GM18861 (cell line): ENCODE measurements around the gene AP1B1.

ENCODE experiments used
- ATAC-seq: cut with Tn5 transposase; IDR thresholded peaks from one replicate; pipeline ENCODE4 v1.9.1; 2021; ENCODE audit not compliant: unreplicated experiment

Gene AP1B1

DNA sequence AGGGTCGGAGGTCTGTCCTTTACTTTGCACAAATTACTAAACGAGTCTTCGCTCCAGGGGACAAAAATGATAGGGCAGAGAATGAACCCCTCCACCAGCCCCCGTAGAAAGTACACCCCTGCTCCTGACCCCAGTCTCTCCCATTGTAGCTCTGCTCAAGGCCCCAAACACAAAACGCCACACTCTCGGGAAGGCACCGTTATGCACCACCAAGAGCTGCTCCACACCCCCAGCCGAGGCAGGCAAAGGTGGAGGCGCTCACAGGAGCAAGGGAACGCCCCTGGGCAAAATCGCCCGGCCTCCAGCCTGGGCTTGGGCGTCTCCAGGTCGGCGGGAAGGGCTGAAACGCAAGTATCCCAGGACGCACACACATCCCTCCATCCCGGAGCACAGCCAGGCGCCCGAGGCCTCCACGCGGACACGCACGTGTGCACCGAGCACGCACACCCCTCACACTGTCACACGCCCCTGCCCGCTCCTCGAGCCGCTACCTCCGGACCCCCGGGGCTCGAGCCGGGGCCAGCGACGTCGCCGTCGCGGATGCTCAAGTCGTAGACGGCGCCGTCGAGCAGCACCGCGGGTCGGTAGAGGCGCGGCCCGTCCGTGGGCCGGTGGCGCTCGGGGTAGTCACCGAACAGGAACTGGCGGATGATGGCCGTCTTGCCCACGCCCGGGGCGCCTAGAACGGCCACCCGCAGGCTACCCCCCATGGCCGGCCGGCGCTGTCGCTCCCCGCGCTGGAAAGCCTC is 73.7 kb downstream of the AP1B1 start:
- ATAC-seq, result no peak

DNA sequence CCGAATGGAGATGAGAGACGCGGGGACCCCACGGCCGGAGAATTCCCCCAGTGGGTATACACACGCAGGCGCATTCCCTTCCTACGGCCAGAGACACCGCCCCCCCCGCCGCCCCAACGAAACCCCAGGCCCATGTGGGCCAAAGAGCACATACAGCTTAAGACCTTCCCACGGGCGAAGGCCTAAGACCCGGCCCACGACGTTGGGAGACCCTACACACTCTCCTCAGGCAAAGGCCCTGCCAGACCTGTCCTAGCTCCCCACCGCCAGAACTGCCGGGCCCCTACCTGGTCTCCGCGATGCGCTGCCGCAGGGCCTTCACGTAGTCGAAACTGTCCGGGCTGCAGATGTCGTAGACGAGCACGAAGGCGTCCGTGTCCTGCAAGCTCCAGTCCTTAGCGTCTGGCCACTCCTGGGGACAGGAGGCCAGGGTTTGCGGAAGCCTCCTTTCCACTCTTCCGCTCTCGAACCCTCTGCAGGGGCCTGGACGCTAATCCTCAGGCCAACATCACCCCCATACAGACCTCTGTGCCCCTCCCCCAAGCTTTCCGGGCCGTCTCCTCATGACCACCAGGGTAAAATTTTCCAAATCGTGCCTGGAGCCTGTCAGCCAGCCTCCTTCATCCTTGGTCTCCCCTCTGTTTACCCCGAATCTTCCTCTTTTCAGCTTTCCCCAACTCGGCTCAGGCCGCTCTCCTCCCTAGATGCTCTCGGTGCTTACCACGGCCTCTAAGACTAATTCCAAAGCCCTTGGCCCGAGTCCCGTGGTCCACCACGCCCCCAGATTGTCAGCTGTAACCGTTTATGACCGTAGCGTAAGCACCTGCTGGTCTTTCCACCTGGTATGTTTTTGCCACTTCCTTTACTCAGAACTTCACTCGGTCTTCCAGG is 74.5 kb downstream of the AP1B1 start:
- ATAC-seq, result no peak

DNA sequence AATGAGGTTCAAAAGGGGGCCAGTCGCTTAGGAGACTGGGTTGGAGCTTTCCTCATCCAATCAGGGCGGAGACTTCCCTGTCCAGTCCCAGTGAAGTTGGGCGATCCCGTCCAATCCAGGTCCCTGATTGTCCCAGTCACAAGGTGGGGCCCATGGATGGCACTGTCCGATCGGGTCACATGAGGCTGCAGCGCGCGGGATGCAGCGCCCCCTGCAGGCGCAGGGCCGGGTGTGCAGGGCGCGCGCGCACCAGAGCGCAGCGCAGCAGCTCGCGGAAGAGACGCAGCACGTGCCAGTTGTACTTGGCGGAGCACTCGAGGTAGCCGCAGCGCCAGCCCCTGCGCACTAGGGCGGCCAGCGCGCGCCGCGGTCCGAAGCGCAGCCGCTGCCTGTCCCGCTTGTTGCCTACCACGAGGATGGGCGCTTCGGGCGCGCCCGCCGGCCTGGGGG is 75.2 kb downstream of the AP1B1 start:
- no peak for ATAC-seq

DNA sequence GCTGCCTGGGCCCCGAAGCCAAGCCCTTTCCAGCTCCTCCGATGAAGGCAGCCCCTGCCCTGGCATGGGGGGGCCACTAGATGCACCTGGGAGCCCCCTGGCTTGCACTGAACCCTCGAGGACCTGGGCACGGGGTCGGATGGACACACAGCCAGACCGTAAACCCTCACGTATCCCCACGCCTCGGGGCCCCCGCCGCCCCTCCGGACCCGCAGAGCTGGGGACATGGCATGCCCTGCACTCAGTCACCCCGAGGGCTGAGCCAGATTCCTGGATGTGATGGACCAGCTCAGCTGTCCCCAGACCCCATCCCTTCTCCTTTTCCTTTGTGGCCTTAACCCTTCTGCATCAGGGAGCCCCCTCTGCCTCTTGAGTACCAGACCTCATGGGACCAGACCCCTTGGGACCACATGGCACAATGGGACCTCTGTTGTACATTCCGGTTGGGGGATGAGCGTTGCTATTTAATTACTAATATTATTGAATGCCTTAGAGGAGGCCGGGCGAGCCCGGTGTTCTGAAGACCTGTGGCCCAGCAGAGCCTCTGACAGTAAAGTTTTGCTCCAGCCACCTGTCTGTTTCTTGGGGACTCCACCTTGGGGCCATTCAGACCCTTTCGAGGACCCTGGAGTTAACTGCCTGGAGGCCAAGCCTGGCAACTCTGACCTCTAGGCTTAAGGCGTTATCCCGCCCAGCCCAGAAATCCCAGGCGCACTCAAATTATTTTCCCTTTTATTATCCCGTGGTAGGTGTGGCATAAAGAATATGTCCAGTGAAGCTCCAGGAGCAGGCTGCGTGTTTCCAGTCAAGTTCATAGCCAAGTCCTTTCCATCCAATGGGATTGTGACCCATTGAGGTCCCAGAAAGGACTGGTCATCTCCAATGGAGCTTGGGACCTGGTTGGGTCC is 75.9 kb downstream of the AP1B1 start:
- ATAC-seq, result no peak

DNA sequence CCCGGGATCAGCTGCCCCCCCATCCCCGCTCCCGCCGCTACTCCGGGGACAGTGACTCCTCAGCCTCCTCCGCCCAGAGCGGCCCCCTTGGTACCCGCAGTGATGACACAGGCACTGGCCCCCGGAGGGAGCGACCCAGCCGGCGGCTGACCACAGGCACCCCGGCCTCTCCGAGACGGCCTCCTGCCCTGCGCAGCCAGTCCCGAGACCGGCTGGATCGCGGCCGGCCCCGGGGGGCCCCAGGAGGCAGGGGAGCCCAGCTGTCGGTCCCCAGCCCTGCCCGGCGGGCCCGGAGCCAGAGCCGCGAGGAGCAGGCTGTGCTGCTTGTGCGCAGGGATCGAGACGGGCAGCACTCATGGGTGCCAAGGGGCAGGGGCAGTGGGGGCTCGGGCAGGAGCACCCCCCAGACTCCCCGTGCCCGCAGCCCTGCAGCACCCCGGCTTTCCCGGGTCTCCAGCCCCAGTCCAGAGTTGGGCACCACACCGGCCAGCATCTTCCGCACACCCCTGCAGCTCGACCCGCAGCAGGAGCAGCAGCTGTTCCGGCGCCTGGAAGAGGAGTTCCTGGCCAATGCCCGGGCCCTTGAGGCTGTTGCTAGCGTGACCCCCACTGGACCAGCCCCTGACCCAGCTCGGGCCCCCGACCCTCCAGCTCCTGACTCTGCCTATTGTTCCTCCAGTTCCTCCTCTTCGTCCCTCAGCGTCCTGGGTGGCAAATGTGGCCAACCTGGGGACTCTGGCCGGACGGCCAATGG is 76.7 kb downstream of the AP1B1 start:
- no peak for ATAC-seq

DNA sequence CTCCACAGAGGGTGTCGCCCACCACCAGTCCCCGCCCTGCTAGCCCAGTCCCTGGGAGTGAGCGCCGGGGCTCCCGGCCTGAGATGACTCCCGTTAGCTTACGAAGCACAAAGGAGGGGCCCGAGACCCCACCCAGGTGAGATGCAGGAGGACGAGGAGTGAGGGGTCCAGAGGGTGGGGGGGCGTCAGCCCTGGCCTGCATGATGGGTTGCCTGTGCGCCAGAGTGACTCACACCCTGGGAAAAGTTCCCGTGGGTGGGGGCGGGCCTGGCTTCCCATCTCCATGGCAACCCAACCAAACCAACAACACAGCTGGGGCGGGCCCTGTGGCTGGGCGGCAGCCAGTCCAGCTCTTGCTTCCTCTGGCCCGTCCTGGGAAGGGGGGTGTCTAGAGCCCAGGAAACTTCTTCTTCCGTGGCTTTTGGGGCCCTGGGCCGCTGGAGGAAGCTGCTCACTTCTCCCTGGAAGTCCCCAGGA is 77.5 kb downstream of the AP1B1 start:
- no peak for ATAC-seq

DNA sequence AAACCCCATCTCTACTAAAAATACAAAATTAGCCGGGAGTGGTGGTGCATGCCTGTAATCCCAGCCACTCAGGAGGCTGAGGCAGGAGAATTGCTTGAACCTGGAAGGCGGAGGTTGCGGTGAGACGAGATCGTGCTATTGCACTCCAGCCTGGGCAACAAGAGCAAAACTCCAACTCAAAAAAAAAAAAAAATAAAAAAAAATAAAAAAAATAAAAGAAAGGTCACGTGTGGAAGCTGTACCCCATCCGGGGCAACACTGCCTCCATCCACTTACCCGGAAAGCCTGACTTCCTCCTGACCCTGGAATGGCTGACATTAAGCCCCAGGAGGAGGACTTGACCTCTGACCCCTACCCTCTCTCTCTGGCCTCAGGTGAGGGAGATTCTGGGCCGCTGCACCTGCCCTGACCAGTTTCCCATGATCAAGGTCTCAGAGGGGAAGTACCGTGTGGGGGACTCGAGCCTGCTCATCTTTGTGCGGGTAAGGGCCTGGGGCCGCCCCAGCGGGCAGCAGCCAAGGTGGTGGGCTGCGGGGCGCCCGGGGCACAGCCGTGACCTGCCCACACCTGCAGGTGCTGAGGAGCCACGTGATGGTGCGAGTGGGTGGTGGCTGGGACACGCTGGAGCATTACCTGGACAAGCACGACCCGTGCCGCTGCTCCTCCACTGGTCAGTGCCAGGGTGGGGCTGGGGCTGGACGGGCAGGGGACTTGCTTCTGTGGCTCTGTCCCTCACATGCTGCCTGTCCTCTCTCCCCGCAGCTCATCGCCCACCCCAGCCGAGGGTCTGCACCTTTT is 78.1 kb downstream of the AP1B1 start:
- ATAC-seq, result no peak

DNA sequence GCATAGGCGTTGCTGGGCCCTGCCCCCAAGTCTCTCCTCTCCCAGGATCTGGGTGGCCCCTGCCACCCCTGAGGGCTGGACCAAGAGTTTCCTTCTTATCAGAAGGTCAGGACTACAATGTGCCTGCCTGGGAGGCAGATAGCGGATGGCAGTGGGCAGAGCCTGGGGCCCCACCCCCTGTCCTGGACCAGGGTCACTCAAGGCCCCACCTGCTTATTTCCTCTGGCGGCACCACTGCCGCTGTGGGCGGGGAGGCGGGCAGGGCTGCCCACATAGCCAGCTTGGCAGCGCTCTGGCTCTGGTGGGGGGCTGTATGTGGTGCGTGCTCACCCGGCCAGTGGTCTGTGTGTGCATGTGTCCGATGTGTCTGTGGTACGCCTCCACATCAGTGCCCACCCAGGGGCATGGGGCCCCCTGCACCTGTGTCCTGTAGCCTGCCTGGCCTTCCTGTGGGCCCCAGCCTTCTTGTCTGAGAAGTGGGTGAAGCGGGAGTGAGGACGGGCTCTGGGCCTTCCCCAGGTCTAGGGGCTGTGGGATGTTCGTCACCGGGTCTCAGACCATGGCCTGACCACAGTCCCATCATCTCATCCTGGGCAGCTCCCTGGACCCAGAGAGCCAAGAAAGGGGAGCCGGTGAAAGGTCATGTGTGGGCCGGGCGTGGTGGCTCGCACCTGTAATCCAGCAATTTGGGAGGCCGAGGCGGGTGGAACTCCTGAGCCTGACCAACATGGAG is 78.9 kb downstream of the AP1B1 start:
- no peak for ATAC-seq

DNA sequence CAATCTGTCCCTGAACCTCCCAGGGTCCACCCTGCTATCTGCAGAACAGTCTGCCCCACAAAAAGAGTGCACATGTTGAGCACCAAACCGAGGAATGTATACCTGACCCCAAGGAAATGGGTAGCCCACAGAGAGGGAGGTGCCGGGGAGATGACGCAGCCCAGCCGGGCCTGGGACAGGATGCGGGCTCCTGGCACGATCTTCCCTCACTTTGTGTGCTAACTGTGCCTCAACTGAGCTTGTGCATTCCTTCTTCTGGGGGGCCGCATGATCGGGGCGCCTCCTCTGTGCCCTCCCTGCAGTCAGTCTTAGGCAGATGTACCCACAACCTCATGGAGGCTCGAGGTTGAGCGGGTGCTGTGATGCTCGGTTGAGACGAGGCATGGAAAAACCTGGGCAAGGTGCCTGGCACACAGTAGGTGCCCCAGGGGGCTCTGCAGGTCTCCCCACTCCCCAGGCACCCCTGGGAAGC is 79.5 kb downstream of the AP1B1 start:
- ATAC-seq, result no peak

DNA sequence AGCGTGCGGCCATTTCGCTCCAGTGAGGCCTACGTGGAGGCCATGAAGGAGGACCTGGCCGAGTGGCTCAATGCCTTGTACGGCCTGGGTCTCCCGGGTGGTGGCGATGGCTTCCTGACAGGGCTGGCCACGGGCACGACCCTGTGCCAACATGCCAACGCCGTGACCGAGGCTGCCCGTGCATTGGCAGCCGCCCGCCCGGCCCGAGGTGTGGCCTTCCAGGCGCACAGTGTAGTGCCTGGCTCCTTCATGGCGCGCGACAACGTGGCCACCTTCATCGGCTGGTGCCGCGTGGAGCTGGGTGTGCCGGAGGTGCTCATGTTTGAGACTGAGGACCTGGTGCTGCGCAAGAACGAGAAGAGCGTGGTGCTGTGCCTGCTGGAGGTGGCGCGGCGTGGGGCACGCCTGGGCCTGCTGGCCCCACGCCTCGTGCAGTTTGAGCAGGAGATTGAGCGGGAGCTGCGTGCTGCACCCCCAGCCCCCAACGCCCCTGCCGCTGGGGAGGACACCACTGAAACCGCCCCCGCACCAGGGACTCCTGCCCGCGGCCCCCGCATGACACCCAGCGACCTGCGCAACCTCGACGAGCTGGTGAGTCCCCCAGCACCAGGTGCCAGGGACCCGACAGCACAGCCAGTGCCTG is 80.1 kb downstream of the AP1B1 start:
- no peak for ATAC-seq

DNA sequence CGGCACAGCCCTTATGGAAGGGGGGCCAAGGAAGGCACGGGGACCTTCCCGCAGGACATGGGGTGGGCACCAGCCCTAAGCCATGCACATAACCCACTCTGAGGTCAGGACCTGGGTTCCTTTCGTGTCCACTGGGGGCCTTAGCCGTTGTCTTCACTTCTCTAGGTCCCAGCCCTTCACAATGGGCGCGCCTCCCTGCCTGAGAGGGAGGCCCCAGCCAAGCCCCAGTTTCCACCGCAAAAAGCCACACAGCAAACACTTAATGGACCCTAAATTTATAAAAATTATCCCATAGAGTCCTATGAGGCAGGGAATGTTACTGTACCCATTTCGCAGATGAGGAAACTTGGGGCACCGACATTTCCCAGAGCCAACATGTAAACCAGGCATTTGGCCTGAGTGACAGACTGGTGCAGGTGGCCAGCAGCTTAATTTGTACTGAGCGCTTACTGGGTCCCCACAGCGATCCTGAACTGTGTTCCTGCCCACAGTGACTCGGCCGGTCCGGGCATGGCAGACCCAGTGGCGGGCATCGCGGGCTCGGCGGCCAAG is 80.7 kb downstream of the AP1B1 start:
- no peak for ATAC-seq

DNA sequence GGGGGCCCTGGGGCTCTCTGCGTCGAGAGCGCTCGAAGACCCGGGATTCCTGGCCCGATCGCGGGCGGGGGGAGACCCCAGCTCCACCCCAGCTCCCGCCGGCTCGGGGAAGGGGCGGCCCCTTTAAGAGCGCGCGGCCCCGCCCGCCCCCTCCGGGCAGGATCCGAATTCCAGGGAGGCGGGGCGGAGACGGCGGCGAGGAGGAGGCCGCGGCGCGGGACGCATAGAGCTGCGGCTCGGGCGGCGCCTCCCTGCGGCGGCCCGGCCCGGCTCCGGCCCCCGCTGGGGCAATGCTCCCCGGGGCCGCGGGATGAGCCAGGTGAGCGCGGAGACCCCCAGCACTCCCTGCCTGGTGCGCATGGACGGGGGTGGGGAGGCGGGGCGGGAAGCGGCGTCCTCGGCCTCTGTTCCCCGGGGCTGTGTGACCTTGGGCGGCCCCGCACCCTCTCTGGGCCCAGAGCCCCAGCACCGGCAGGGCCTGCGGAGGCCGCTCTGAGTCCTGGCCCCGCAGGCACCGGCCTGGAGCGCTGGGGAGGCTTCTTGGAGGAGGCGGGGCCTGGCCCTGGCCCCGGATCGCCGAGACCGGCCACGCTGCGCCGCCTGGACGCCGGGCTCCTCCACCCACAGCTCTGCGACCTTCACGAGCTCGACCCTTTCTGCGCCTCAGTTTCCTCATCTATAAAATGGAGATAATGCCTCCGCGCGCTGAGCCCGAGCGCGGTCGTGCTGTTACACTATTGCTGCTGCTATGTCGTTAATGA is 81.4 kb downstream of the AP1B1 start:
- no peak for ATAC-seq

DNA sequence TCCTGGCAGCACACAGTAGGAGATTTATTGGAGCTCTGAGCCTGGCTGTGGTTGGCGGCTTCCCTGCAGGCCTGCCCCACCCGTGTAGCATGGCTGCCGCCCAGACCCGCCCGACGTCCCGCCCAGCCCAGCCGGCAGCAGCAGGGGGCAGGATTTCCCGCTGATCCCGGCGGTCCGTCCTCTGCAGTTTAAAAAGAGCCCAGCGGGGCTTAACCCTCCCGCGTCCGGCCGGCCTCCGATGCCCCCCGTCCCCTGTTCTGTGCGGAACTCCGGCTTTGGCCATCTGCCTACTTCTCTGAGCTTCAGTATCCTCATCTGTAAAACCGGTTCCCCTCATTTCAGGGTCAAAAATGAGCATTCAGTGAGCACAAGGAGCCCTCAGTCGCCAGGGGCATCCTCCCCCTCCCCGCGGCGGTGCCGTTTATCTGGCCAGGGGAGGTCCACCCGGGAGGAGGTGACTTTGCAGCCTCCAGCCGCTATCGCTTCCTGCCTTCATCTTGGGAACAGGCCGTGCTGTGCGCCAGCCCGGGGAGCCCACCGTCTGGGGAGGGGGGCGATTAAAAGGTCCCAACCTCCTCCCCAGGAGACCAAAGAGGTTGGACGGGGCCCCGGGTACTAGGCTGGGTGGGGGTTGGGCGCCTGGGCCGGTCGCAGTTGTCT is 82.1 kb downstream of the AP1B1 start, which contains the start of gene GAS2L1:
Gene GAS2L1 (plus strand): TSS at position 476 of the 660 bp plus-strand sequence. CDS start 1,456 bp downstream, outside the sequence.
- no peak for ATAC-seq

DNA sequence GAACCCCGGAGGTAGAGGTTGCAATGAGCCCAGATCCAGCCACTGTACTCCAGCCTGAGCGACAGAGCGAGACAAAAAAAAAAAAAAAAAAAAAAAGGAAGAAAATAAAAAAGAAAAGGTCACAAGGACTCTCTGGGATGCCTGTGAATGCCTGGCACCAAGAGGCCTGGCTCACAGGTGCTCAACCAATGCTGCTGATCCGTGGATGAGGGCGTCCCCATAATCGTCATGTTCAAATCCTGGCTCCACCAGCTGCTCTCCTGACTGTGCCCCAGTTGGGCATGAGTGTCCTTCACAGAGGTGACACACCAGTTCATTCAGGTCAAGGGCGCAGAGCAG is 82.6 kb downstream of the AP1B1 start:
- ATAC-seq, result no peak

DNA sequence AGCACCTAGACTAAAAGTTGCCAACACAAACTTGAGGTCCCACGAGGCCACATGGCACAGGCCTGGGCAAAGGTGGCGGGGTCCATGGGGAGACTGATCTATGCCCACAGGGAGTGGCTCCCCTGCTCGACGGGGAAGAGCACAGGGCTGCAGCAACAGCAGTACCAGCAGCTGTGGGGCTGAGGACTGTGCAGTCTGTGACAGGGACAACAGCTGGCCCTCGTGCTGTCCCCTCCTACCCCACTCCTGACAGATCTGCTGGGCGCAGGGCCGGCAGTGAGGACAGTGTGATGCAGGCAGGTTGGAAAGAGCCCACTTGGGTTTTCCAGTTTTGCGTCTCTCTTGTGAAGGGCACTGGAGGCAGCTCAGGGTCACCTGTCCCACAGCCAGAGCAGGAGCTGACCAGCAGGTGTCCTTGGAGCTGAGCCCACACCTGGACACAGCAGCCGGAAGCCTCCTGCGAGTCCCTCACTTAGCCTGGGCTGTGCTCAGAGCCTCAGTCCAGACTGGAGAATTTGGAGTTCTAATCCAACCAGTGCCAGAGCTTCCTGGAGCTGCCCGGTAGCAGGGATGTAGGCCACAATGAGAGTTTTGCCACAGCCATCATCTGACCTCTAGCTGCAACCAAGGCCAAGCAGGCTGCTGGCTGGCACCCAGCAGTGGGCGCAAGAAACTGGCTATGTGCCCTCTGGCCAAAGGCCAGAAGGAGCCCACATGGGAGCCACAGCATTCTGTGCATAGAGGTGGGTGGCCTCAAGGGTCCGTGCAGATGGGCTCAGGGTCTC is 85.5 kb downstream of the AP1B1 start:
- no peak for ATAC-seq

DNA sequence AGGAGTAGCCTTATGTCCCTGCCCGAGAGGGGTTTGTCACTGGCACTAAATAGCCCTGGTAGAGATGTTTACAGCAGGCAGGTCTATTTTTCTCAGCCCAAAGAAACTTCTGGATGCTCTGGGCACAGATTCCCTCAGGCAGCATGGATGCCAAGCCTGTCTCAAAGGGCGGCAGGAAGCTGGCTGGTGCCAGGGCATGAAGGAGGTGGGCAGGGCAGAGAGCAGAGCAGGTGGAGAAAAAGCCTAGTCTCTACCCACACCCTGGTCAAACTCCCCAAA is 86.0 kb downstream of the AP1B1 start:
- no peak for ATAC-seq
